ENCODE data around the gene NACAD. TPM values are rescaled to one million over a fixed set of nuclear protein-coding genes. Genes with fewer than 3 reads are reported as not detected.

The NACAD gene
- total and polyA plus RNA-seq, 2 of the 4 experiments (the other 2 are of a cell fraction): 0.54 to 2.2 TPM

GRCh38 chr7:45126201-45126600 is 37.4 kb upstream of the NACAD start:
- H3K56ac ChIP-seq (ENCODE audit: extremely low read depth, insufficient read depth, low read length): no peak overlapping the region
- H2AFZ ChIP-seq (replicated peaks; ENCODE audit: low read length, poor library complexity): no peak overlapping the region
- H3K27ac ChIP-seq (ENCODE audit: insufficient read depth, low read length): no peak overlapping the region
- H3K9me1 ChIP-seq (ENCODE audit: insufficient read depth, low read length): no peaks in the 10 kb centered on the region
- no peaks in the 10 kb centered on the region for H3K4me1 ChIP-seq (ENCODE audit: control insufficient read depth, insufficient read depth, low read length)
- no peak overlapping the region for H3K4me3 ChIP-seq (ENCODE audit: insufficient read depth, low read depth, low read length)
- H4K5ac ChIP-seq (ENCODE audit: low read depth, low read length): no peak overlapping the region
- POLR2A ChIA-PET (ENCODE audit: unreplicated experiment): no interaction called here
- H4K8ac ChIP-seq (ENCODE audit: low read depth in 2 of 2, low read length in 2 of 2): no peak overlapping the region
- H3K79me1 ChIP-seq (ENCODE audit: low read depth in 1 of 2, low read length in 2 of 2): no peaks in the 10 kb centered on the region
- TF ChIP-seq USF2 (IDR thresholded peaks at IDR 0.05; ENCODE audit: low read depth, low read length) (no peak), FOS (IDR thresholded peaks at IDR 0.05; ENCODE audit: low read depth, low read length) (no peak), RAD21 (IDR thresholded peaks at IDR 0.05; ENCODE audit: low read length) (no peak), POLR2A (IDR thresholded peaks at IDR 0.05; ENCODE audit: low read depth, low read length) (no peak), CHD1 (IDR thresholded peaks at IDR 0.05; ENCODE audit: low read depth, low read length) (no peak), ELK1 (IDR thresholded peaks at IDR 0.05; ENCODE audit: borderline replicate concordance, low read depth, low read length) (no peak), RCOR1 (IDR thresholded peaks at IDR 0.05; ENCODE audit: insufficient replicate concordance, low read length) (no peak), CEBPB (IDR thresholded peaks at IDR 0.05; ENCODE audit: low read depth, low read length) (no peak)
- DNase-seq (no peak), ATAC-seq (ENCODE audit: low read depth) (no peak)
- no peak overlapping the region for H3K4ac ChIP-seq (ENCODE audit: low read depth, low read length)
- intact Hi-C loops (cut with micrococcal nuclease): no loop called here
- CTCF ChIA-PET: no interaction called here
- no peak overlapping the region for H4K91ac ChIP-seq (ENCODE audit: insufficient read depth, low read depth, low read length)
- no peak overlapping the region for H3K23ac ChIP-seq (ENCODE audit: low read depth, low read length)
- H3K27me3 ChIP-seq (ENCODE audit: control insufficient read depth, insufficient read depth, low read length): peaks cover 19% of the 10 kb centered on the region
- no peaks in the 10 kb centered on the region for H3K36me3 ChIP-seq (ENCODE audit: control insufficient read depth, insufficient read depth, low read length)
- BruUV-seq (replicated peaks): no TSS peak
- dilution Hi-C loops (cut with HindIII; ENCODE audit: low sequenced_read_pairs, unreplicated experiment): no loop called here
- no peak overlapping the region for H3K18ac ChIP-seq (ENCODE audit: low read depth, low read length)
- no peak overlapping the region for H2BK20ac ChIP-seq (ENCODE audit: low read depth, low read length)
- no peak overlapping the region for H2BK15ac ChIP-seq (ENCODE audit: low read depth, low read length)
- H3K9me3 ChIP-seq (ENCODE audit: control insufficient read depth, insufficient read depth, low read length): no peaks in the 10 kb centered on the region
- no peak overlapping the region for H2BK120ac ChIP-seq (ENCODE audit: low read depth, low read length)
- no peak overlapping the region for H2AK5ac ChIP-seq (ENCODE audit: low read depth, low read length)
- H3K4me2 ChIP-seq (ENCODE audit: low read depth, low read length): no peak overlapping the region
- 73% methylated on average over 2 of the region's 6 CpGs; no CpG with 5 or more reads in 1 of the 2 experiments for WGBS, 2 experiments (ENCODE audit: extremely low coverage in 2 of 2, insufficient read length in 1 of 2)
- H2BK5ac ChIP-seq (ENCODE audit: low read depth, low read length, poor library complexity, severe bottlenecking): no peak overlapping the region
- in situ Hi-C loops (cut with MboI; ENCODE audit: low sequenced_read_pairs): no loop called here
- no peak overlapping the region for H2AK9ac ChIP-seq (replicated peaks; ENCODE audit: low read depth, low read length, poor library complexity)
- H4K20me1 ChIP-seq (ENCODE audit: insufficient read depth, low read length): no peaks in the 10 kb centered on the region
- H3K9ac ChIP-seq (ENCODE audit: low read depth, low read length): no peak overlapping the region
- H3K14ac ChIP-seq (replicated peaks; ENCODE audit: low read depth, low read length): no peak overlapping the region
